ENCODE data around the gene ZNF345. TPM values are rescaled to one million over a fixed set of nuclear protein-coding genes. Genes with fewer than 3 reads are reported as not detected.

Gene ZNF345
- total and polyA plus RNA-seq, 8 donors, result 1.6 to 24.1 (median 7.3) TPM

GRCh38 chr19:36837906-36838783 is 12.5 kb upstream of the ZNF345 start, which contains the start of gene ZNF790:
ZNF790 (minus strand) TSS chr19:36838387; CDS start chr19:36825619, 12,768 bp downstream.
- Histone ChIP-seq H3K27me3 (no peaks in the 10 kb centered on the region), H3K27ac (peak within 1 kb of the TSS; percentile 84 to 95 (median 92)), H3K9me3 (peaks cover 18 to 56% (median 38%) of the 10 kb centered on the region in 4 donors), H3K4me1 (peaks cover 9 to 29% (median 23%) of the 10 kb centered on the region in 4 donors), H3K36me3 (peaks cover 8 to 34% (median 16%) of the 10 kb centered on the region in 4 donors), H3K4me3 (peak within 1 kb of the TSS; percentile 74 to 80 (median 76))
- intact Hi-C loops (cut with DNase I; ENCODE audit: low total_unique reads), result loop anchor here (10.0 kb wide), 1 partner anchor 63 kb away; the partner anchor contains the start of gene ZNF850
- TF ChIP-seq CTCF (IDR thresholded peaks at IDR 0.05) (no peak), POLR2AphosphoS5 (IDR thresholded peaks at IDR 0.05) (peak in 2 of 3 donors; percentile 30 to 63), EP300 (IDR thresholded peaks at IDR 0.05) (no peak), POLR2A (IDR thresholded peaks at IDR 0.05) (no peak)
- DNase-seq, result peak; percentile 86 to 97
- WGBS, 5 donors, result 0 to 1% (median 1%) methylated on average over 49 to 56 of the region's 56 CpGs

GRCh38 chr19:36838784-36839324 is 11.8 kb upstream of the ZNF345 start:
- no peaks in the 10 kb centered on the region for H3K27me3 ChIP-seq
- peaks cover 17 to 56% (median 34%) of the 10 kb centered on the region in 4 donors for H3K9me3 ChIP-seq
- no peak for DNase-seq
- peak overlapping the region; percentile 84 to 95 (median 92) for H3K27ac ChIP-seq
- H3K4me3 ChIP-seq, result peak overlapping the region; percentile 74 to 80 (median 76)
- peaks cover 5 to 34% (median 16%) of the 10 kb centered on the region in 4 donors for H3K36me3 ChIP-seq
- peaks cover 9 to 29% (median 23%) of the 10 kb centered on the region in 4 donors for H3K4me1 ChIP-seq
- WGBS, 5 donors, result 5 to 18% (median 9%) methylated on average over 10 to 12 of the region's 12 CpGs
- TF ChIP-seq POLR2A (IDR thresholded peaks at IDR 0.05), result no peak
- TF ChIP-seq EP300 (IDR thresholded peaks at IDR 0.05), result no peak
- no peak for TF ChIP-seq POLR2AphosphoS5 (IDR thresholded peaks at IDR 0.05)
- no peak for TF ChIP-seq CTCF (IDR thresholded peaks at IDR 0.05)
- intact Hi-C loops (cut with DNase I; ENCODE audit: low total_unique reads), result loop anchor here (10.0 kb wide), 1 partner anchor 64 kb away; the partner anchor contains the start of gene ZNF850

- 67 to 83% (median 81%) methylated on average over 1 of the region's 1 CpG for WGBS, 5 donors
- intact Hi-C loops (cut with DNase I; ENCODE audit: low total_unique reads), result loop anchor here (10.0 kb wide), 1 partner anchor 477 kb away; no protein-coding TSS in a partner anchor
- no peak overlapping the region for H3K27ac ChIP-seq
- peaks cover 0 to 28% (median 10%) of the 10 kb centered on the region in 4 donors for H3K9me3 ChIP-seq
- TF ChIP-seq POLR2A (IDR thresholded peaks at IDR 0.05) (no peak), CTCF (IDR thresholded peaks at IDR 0.05) (no peak), EP300 (IDR thresholded peaks at IDR 0.05) (no peak), POLR2AphosphoS5 (IDR thresholded peaks at IDR 0.05) (no peak)
- H3K27me3 ChIP-seq, result no peaks in the 10 kb centered on the region
- peaks cover 12 to 36% (median 21%) of the 10 kb centered on the region in 4 donors for H3K4me1 ChIP-seq
- no peak for DNase-seq
- H3K4me3 ChIP-seq, result no peak overlapping the region
- peaks cover 9 to 36% (median 24%) of the 10 kb centered on the region in 4 donors for H3K36me3 ChIP-seq
These were observed 2.7 kb upstream of the ZNF345 start for GRCh38 chr19:36847968-36848367.

Measured in stomach (tissue), 9 donors.